GM19468 (cell line): ENCODE measurements around the gene SMAGP.

Source experiments
- ATAC-seq: cut with Tn5 transposase; IDR thresholded peaks from one replicate; pipeline ENCODE4 v1.9.1; 2021; ENCODE audit warnings: mild to moderate bottlenecking, moderate library complexity, moderate number of reproducible peaks; ENCODE audit not compliant: unreplicated experiment; ENCODE audit errors: extremely low read depth

Gene SMAGP

DNA sequence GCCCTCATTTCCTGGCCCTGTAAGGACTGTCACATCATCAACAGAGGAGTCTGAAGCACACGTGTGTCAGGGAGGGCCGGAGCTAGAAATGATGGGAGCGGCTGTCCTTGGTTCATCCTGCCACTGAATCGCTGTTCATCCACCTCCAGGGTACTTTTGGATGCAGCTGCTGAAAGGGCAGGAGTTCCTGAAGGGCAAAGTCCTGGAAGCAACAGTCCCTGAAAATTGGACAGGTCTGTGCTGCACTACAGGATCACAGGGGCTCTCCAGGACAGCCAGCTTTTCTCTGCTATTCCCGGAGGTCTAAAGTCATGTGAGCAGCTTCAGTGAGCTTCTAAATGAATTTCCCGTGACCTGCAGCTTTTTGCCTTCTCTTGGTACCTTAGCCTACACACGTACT is 70.1 kb downstream of the SMAGP start:
- ATAC-seq: no peak

DNA sequence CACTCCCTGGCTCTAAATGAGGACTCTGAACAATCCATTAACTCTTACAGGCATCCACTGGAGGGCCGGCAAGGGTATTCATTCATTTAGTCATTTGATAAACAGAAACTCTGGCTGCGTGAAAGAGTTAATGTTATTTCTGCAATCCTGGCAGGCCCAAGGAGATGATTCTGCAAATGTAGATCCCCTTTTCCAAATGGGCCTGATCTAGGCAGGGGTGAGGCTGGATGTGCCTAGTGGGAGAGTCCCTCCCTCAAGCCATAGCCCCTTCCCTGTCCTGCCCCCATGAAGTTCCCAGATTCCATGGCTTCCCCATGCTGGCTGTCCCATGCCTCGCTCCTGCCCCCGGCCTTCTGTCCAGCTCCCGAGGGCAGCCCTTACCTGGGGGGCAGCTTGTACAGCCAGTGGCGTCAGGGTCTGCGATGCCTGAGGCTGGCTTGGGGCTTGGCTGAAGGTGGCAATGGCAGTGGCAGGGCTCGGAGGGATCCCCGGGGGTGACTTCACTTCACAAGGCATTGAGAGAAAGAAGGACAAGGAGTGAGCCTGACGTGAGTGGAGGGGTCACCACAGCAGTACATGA is 70.8 kb downstream of the SMAGP start:
- no peak for ATAC-seq

DNA sequence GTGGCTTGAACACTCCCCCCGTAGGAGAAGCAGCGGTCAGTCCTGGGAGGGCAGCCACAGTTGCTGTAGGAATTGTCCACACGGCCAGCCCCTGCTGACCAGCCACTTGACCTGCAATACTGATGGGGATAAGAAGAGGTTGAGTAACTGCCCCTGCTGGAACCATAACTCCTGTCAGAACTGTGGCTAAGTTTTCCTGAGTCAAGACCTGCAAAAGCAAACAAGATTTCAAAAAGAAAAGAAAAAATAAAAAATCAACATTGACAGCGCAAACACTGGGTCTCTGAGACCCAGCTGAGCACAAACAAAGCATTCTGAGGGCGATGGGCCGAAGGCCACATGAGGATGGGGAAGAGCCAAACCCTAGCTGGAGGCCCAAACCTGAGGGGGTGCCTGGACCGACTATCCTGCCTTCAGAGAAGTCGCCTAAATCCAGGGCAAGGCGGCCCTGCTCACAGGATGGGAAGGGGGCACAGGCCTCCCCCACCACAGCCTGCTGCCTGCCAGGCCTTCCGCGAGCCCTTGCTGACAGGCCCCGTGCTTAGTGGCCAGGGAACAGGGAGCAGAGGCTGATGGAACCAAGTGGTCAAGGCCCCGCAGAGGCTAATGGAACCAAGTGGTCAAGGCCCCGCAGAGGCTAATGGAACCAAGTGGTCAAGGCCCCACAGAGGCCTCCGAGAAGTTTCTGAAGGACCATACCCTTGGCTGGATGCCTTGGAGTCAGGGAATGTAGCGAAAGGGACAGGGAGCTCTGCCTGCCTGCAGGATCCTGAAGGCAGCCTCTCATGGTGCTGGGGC is 71.4 kb downstream of the SMAGP start:
- ATAC-seq: no peak

DNA sequence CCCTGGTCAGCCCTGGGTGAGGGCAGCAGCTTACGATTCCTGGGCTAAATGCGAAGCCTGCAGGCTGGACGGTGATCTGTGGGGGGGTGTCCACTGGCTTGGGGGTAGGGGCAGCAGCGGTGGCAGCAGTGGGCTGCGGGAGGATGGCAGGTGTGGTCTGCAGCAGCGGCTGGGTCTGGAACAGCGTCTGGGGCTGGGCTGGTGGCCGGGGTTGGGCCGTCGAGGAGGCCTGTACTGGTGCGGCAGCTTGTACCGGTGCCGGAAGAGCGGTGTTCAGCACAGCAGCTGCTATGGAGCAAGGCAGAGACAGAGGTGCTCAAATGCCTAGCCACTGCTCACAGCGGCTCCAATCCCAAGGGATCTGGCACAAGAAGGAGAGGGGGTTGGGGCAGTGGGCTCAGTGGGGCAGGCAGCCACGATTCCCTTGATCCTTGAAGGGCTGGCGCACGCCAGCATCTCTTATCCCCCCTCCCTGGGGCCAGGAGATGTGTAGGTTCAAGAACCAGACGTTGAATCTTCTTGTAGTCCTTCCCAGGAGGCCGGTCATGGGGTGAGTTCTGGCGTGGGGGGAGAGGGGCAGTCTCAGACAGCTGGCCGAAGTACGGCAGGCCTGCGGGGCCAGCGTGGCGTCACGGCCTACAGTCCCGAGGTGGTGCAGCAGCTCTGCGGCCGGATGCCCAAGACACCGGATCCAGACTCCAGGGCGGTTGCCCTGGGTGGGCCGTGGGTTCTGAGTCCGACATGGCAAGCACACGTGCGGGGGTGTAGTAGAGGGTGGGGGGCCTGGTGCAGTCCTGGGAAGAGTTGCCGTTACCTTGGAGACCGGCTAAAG is 72.3 kb downstream of the SMAGP start:
- no peak for ATAC-seq

DNA sequence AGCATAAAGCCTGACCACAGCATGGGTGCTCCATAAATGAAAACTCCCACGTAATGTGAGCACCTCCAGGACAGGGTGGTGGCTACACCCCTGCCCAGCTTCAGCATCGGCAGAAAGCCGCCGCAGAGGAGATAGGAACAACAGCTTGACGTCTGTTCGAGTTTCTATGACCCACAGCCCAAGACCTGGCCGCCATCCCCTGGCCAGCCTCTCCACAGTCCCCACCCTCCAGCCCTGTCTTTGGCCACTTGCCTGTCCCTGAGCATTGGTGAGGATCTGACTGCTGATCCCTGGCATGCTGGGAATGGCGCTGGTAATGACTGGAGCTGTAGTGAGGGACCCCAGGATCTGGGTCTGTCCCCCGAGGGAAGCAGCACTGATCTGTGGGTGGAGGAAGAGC is 73.7 kb downstream of the SMAGP start:
- no peak for ATAC-seq

DNA sequence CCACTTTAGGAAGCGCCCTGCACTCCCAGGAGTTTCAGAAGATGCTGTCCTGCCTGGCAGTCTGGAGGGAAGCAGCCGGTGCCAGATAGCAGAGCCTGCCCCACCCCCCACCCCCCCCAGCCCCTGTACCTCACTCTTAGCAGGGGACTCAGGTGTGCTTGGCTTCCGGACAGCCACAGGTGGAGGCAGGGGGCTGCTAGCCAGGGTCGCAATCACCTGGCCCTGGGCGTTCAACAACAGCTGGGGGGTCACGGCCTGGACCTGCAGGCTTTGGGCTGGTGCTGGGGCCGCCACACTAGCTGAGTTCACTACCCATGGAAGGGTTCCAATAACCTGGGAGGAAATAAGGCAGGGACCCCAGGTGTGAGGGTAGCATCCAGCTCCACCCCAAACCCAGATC is 74.4 kb downstream of the SMAGP start:
- ATAC-seq: no peak
